Upper lobe of left lung (tissue), 6 donors: ENCODE results near the gene DQX1. TPM values are rescaled to one million over a fixed set of nuclear protein-coding genes. Genes with fewer than 3 reads are reported as not detected.
"Not testable (repeated sequence)": the region's sequence is repeated elsewhere in the genome, so short reads cannot be mapped to it uniquely, and the experiment has no call there.

Source experiments
- ATAC-seq, 2 donors: fragments of 200-7000 bp; cut with Tn5 transposase; one replicate each; pipeline ENCODE4 v1.9.1; 2022; ENCODE audit warnings: mild to moderate bottlenecking in 2 of 2, moderate library complexity in 2 of 2; ENCODE audit not compliant: low FRiP score in 2 of 2
- DNase-seq, 2 donors: peaks; one replicate each; pipeline ENCODE4 v3.0.0-alpha.2; 2019 to 2020
- H3K27ac ChIP-seq, 4 donors: fragments of 200-600 bp; sonication (generic); one replicate each; pipeline ENCODE4 v1.5.1; 2016 to 2019
- H3K27me3 ChIP-seq, 4 donors: fragments of 200-600 bp; sonication (generic); one replicate each; pipeline ENCODE4 v1.5.1; 2017 to 2019
- H3K36me3 ChIP-seq, 4 donors: fragments of 200-600 bp; sonication (generic); one replicate each; pipeline ENCODE4 v1.5.1; 2016 to 2019
- H3K4me1 ChIP-seq, 4 donors: fragments of 200-600 bp; sonication (generic); one replicate each; pipeline ENCODE4 v1.5.1; 2018 to 2019
- H3K4me3 ChIP-seq, 4 donors: fragments of 200-600 bp; sonication (generic); one replicate each; pipeline ENCODE4 v1.5.1; 2017 to 2019; ENCODE audit warnings: mild to moderate bottlenecking in 2 of 4, moderate library complexity in 1 of 4
- H3K9me3 ChIP-seq, 4 donors: fragments of 200-600 bp; sonication (generic); one replicate each; pipeline ENCODE4 v1.5.1; 2018 to 2019
- CTCF ChIP-seq, 6 experiments: fragments of 450-650 bp in 4 of 6; fragments of 200-600 bp in 2 of 6; sonication (generic) in 2 of 6; IDR thresholded peaks; one replicate each; pipeline ENCODE4 v1.5.1; 2016 to 2019; ENCODE audit warnings: antibody characterized with exemption in 6 of 6
- EP300 ChIP-seq, 4 donors: sonication (generic); formaldehyde crosslinking; IDR thresholded peaks; one replicate each; pipeline ENCODE4 v1.5.1; 2017; ENCODE audit warnings: antibody characterized with exemption in 4 of 4, control low read depth in 2 of 4
- POLR2A ChIP-seq, 4 donors: fragments of 450-650 bp; IDR thresholded peaks; one replicate each; pipeline ENCODE4 v1.5.1; 2016 to 2017; ENCODE audit warnings: antibody characterized with exemption in 4 of 4, mild to moderate bottlenecking in 2 of 4
- POLR2AphosphoS5 ChIP-seq, 2 donors: sonication (generic); formaldehyde crosslinking; IDR thresholded peaks; one replicate each; pipeline ENCODE4 v1.5.1; 2017; ENCODE audit warnings: antibody characterized with exemption in 2 of 2
- WGBS, 2 donors: methylation state at CpG; one replicate each; pipeline ENCODE4 v1.1.5; 2017 to 2018; 5-methylcytosine and 5-hydroxymethylcytosine counted together
- total RNA-seq, 6 donors: library from RNA; depleted of rRNA in 4 of 6; stranded (reverse); fragments of >200 nt in 4 of 6; gene quantifications; one replicate each; pipeline versions ENCODE4 v1.1.0 to v1.2.1, GENCODE V29; 2016 to 2021
- donor health status: DM: no; HTN: no; CAD: no; lungs with moderate emphysema.
- donor health status: DM: no; HTN: yes; CAD: no; lungs with severe emphysema.

DQX1 gene
- total RNA-seq, 6 donors from 2014 or later = 0.26 to 0.37 (median 0.33) TPM; not detected in 3

- ATAC-seq (no peak), DNase-seq (no peak)
- WGBS, 2 donors = 92 to 94% methylated on average over 9 of the region's 9 CpGs
- Histone ChIP-seq H3K9me3 (no peaks in the 10 kb centered on the region), H3K36me3 (peaks cover 30 to 79% (median 55%) of the 10 kb centered on the region in 4 donors), H3K27ac (no peak overlapping the region), H3K4me1 (peaks cover under 1 to 6% (median 2%) of the 10 kb centered on the region in 4 donors), H3K27me3 (no peaks in the 10 kb centered on the region), H3K4me3 (no peak overlapping the region)
- TF ChIP-seq EP300 (IDR thresholded peaks at IDR 0.05) (no peak), POLR2A (IDR thresholded peaks at IDR 0.05) (no peak), POLR2AphosphoS5 (IDR thresholded peaks at IDR 0.05) (no peak), CTCF (IDR thresholded peaks at IDR 0.05) (no peak)
These were observed 37.2 kb downstream of the DQX1 start for GRCh38 chr2:74488643-74489481.

- TF ChIP-seq POLR2A (IDR thresholded peaks at IDR 0.05) = no peak
- no peak for TF ChIP-seq CTCF (IDR thresholded peaks at IDR 0.05)
- no peak for TF ChIP-seq POLR2AphosphoS5 (IDR thresholded peaks at IDR 0.05)
- TF ChIP-seq EP300 (IDR thresholded peaks at IDR 0.05) = no peak
- ATAC-seq (no peak), DNase-seq (no peak)
- no peak overlapping the region for H3K27ac ChIP-seq
- peaks cover 17 to 24% (median 18%) of the 10 kb centered on the region in 4 donors for H3K4me1 ChIP-seq
- H3K9me3 ChIP-seq = no peaks in the 10 kb centered on the region
- peaks cover 8 to 52% (median 27%) of the 10 kb centered on the region in 4 donors for H3K36me3 ChIP-seq
- H3K4me3 ChIP-seq = no peak overlapping the region
- 96 to 100% methylated on average over 2 of the region's 2 CpGs for WGBS, 2 donors
- no peaks in the 10 kb centered on the region for H3K27me3 ChIP-seq
These were observed 39.9 kb downstream of the DQX1 start for GRCh38 chr2:74486141-74486540.

- H3K27ac ChIP-seq = peak overlapping the region in 2 of 4 donors; percentile 90 to 93
- not testable (repeated sequence) for DNase-seq, H3K27me3 ChIP-seq, H3K9me3 ChIP-seq, ATAC-seq
- peaks cover 0 to 47% (median 20%) of the 10 kb centered on the region in 4 donors for H3K36me3 ChIP-seq
- H3K4me3 ChIP-seq = peak overlapping the region; percentile 50 to 84 (median 72)
- H3K4me1 ChIP-seq = peaks cover 22 to 34% (median 25%) of the 10 kb centered on the region in 4 donors
- WGBS, 2 donors = 85 to 89% methylated on average over 19 of the region's 19 CpGs
These were observed 42.3 kb downstream of the DQX1 start for GRCh38 chr2:74483675-74484164.

- H3K36me3 ChIP-seq = peaks cover 0 to 49% (median 18%) of the 10 kb centered on the region in 4 donors
- TF ChIP-seq POLR2A (IDR thresholded peaks at IDR 0.05) = peak in 3 of 4 donors; percentile 22 to 68 (median 27)
- peak; percentile 84 to 87 for TF ChIP-seq POLR2AphosphoS5 (IDR thresholded peaks at IDR 0.05)
- TF ChIP-seq EP300 (IDR thresholded peaks at IDR 0.05) = no peak
- TF ChIP-seq CTCF (IDR thresholded peaks at IDR 0.05) = peak; percentile 77 to 94 (median 89)
- peaks cover 22 to 34% (median 25%) of the 10 kb centered on the region in 4 donors for H3K4me1 ChIP-seq
- H3K27ac ChIP-seq = peak within 1 kb of the TSS; percentile 82 to 93 (median 90)
- H3K27me3 ChIP-seq = no peaks in the 10 kb centered on the region
- DNase-seq (peak; percentile 86 to 95), ATAC-seq (peak; percentile 99)
- 2% methylated on average over 26 to 34 of the region's 50 CpGs for WGBS, 2 donors
- H3K4me3 ChIP-seq = peak within 1 kb of the TSS; percentile 50 to 84 (median 72)
- H3K9me3 ChIP-seq = no peaks in the 10 kb centered on the region
These were observed 43.0 kb downstream of the DQX1 start, which contains the start of the genes CCDC142 and TTC31 for GRCh38 chr2:74482801-74483674. CCDC142 (minus strand) TSS chr2:74482998; CDS start chr2:74482837, 161 bp downstream. TTC31 (plus strand) TSS chr2:74483081; CDS start chr2:74483096, 15 bp downstream.
